Astrocyte of the spinal cord (primary cell): ENCODE measurements around the gene SMARCA1.
"Not testable (repeated sequence)": the region's sequence is repeated elsewhere in the genome, so short reads cannot be mapped to it uniquely, and the experiment has no call there.

Experiments used
- DNase-seq: peaks from one replicate; pipeline ENCODE4 v3.0.0; 2011; ENCODE audit warnings: low read depth, low spot score
- H3K4me3 ChIP-seq: 2 replicates; pipeline ENCODE4 v1.5.1; 2011; ENCODE audit warnings: low read depth, mild to moderate bottlenecking, low read length, moderate library complexity
- CTCF ChIP-seq: IDR thresholded peaks from 2 replicates; pipeline ENCODE4 v1.5.1; 2012; ENCODE audit warnings: low read depth, mild to moderate bottlenecking, low read length, inconsistent platforms
- in situ Hi-C: cut with HindIII; loops from 2 replicates; pipeline ENCODE4 v1.10.0; 2017; ENCODE audit warnings: low sequenced_read_pairs

The SMARCA1 gene

GRCh38 chrX:129559783-129560182 lies 36.5 kb upstream of the SMARCA1 start:
- no peak for TF ChIP-seq CTCF
- DNase-seq: no peak
- H3K4me3 ChIP-seq: no peak overlapping the region
- in situ Hi-C loops: no loop called here

GRCh38 chrX:129557844-129558480 lies 34.7 kb upstream of the SMARCA1 start:
- no peak for TF ChIP-seq CTCF
- DNase-seq: no peak
- H3K4me3 ChIP-seq: no peak overlapping the region
- in situ Hi-C loops: no loop called here

GRCh38 chrX:129556806-129557315 lies 33.6 kb upstream of the SMARCA1 start:
- no peak for TF ChIP-seq CTCF
- no peak for DNase-seq
- in situ Hi-C loops: no loop called here
- H3K4me3 ChIP-seq: no peak overlapping the region

- DNase-seq, in situ Hi-C loops, H3K4me3 ChIP-seq: not testable (repeated sequence)
Observed at GRCh38 chrX:129554816-129555215, 31.5 kb upstream of the SMARCA1 start.

GRCh38 chrX:129553619-129554288 lies 30.5 kb upstream of the SMARCA1 start:
- no peak for DNase-seq
- in situ Hi-C loops: no loop called here
- no peak overlapping the region for H3K4me3 ChIP-seq
- no peak for TF ChIP-seq CTCF

- no peak overlapping the region for H3K4me3 ChIP-seq
- no peak for DNase-seq
- TF ChIP-seq CTCF: no peak
- in situ Hi-C loops: no loop called here
Observed at GRCh38 chrX:129549124-129549523, 25.8 kb upstream of the SMARCA1 start.

GRCh38 chrX:129545408-129545807 lies 22.1 kb upstream of the SMARCA1 start:
- DNase-seq: no peak
- no peak overlapping the region for H3K4me3 ChIP-seq
- in situ Hi-C loops: no loop called here
- TF ChIP-seq CTCF: no peak
